ENCODE results near the gene MAP3K8.

DNA sequence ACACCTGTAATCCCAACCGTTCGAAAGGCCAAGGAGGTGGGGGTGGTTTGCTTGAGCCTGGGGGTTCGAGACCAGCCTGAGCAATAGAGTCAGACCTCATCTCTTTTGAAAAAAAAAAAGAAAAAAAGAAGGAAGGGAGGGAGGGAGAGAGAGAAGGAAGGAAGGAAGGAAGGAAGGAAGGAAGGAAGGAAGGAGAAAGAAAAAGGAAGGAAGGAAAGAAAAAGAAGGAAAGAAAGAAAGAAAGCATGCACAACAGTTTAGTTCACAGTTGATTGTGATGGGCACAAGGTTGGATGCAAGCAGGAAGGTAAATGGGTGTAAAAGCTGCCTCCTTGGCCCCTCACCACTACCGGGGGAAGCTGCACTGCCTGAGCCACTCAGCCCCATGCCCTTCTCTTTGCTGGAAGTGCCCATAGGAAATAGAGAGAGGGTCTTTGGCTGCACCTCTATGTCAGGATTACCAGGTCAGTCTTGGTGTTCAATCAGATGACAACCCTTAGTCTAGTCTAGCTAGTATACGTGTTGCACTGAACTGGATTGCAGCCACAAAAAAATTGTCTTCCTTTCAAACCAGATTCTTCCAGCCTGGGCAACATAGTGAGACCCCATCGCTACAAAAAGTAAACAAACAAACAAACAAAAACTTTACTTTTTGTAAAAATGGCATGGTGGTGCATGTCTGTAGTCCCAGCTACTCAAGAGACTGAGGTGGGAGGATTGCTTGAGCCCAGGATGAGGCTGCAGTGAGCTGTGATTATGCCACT is 20.0 kb downstream of the MAP3K8 start:
- no peak for TF ChIP-seq POLR2A (IDR thresholded peaks at IDR 0.05)
- TF ChIP-seq, protein P1, sequence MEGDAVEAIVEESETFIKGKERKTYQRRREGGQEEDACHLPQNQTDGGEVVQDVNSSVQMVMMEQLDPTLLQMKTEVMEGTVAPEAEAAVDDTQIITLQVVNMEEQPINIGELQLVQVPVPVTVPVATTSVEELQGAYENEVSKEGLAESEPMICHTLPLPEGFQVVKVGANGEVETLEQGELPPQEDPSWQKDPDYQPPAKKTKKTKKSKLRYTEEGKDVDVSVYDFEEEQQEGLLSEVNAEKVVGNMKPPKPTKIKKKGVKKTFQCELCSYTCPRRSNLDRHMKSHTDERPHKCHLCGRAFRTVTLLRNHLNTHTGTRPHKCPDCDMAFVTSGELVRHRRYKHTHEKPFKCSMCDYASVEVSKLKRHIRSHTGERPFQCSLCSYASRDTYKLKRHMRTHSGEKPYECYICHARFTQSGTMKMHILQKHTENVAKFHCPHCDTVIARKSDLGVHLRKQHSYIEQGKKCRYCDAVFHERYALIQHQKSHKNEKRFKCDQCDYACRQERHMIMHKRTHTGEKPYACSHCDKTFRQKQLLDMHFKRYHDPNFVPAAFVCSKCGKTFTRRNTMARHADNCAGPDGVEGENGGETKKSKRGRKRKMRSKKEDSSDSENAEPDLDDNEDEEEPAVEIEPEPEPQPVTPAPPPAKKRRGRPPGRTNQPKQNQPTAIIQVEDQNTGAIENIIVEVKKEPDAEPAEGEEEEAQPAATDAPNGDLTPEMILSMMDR (IDR thresholded peaks at IDR 0.05): no peak
